OCI-LY1 (cell line): Measurements from ENCODE around the gene B4GALT2.

ENCODE experiments used
- EZH2 ChIP-seq: fragments of 200-600 bp; sonication (generic), shearing (Covaris generic); IDR thresholded peaks from 2 replicates; pipeline ENCODE4 v1.8.0; 2017; ENCODE audit warnings: borderline replicate concordance, mixed run types, mild to moderate bottlenecking, antibody characterized with exemption, low read length, moderate library complexity, mixed read lengths
- TF ChIP-seq, protein P1 (sequence below): fragments of 200-600 bp; sonication (generic), shearing (Covaris generic); IDR thresholded peaks from 2 replicates; pipeline ENCODE4 v1.5.1; 2017; ENCODE audit warnings: mild to moderate bottlenecking, antibody characterized with exemption, low read length, moderate library complexity, mixed read lengths

DNA sequence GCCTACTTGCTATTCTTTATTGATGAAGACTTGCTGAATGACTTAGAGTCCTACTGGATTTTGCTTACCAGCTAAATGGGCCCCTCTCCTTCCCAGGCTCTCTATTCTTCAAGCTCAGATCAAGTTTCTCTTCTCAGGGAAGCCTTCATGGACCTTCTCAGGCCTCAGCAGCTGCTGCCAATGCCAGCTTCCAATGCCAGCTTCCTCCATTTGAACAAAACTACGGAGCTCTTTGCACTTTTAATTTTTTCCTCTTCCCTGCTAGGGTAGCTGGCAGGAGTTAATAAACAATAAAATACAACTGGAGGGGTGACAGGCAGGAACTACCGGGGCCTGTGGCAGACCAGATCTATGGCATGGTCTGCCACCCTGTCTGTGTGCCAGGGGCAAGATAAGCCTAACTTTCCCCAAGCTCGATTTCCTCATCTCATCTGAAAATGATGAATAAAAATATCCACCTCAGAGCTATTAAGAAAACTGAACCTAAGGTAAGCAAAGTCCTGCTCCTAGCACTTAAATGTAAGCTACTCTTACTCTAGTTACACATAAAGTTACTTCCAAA lies 33.3 kb upstream of the B4GALT2 start:
- TF ChIP-seq, protein P1, sequence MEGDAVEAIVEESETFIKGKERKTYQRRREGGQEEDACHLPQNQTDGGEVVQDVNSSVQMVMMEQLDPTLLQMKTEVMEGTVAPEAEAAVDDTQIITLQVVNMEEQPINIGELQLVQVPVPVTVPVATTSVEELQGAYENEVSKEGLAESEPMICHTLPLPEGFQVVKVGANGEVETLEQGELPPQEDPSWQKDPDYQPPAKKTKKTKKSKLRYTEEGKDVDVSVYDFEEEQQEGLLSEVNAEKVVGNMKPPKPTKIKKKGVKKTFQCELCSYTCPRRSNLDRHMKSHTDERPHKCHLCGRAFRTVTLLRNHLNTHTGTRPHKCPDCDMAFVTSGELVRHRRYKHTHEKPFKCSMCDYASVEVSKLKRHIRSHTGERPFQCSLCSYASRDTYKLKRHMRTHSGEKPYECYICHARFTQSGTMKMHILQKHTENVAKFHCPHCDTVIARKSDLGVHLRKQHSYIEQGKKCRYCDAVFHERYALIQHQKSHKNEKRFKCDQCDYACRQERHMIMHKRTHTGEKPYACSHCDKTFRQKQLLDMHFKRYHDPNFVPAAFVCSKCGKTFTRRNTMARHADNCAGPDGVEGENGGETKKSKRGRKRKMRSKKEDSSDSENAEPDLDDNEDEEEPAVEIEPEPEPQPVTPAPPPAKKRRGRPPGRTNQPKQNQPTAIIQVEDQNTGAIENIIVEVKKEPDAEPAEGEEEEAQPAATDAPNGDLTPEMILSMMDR = no peak
- no peak for TF ChIP-seq EZH2
